K562 (cell line): ENCODE data around the gene FTSJ3. TPM values are rescaled to one million over a fixed set of nuclear protein-coding genes. Genes with fewer than 3 reads are reported as not detected.
A peak's percentile ranks its signal among the peaks of the same experiment; 100 is the strongest.

Experiments used
- ATAC-seq: fragments of 200-7000 bp; cut with Tn5 transposase; 3 replicates; pipeline ENCODE4 v1.9.1; 2020; ENCODE audit warnings: moderate library complexity
- BruUV-seq: library from RNA; stranded (reverse); fragments of 400-500 nt; replicated peaks from 2 replicates; lab custom pipeline; 2021; lab: Mats Ljungman, UMichigan
- CTCF ChIA-PET: fragments of 300-600 bp; formaldehyde crosslinking; extraction: SDS; loops from one replicate; lab custom pipeline; 2021; ENCODE audit warnings: low intra/inter-chr PET ratio; lab: Yijun Ruan, JAX
- POLR2A ChIA-PET: fragments of 300-600, 350-650 bp; sonication (Branson Sonifier 250); formaldehyde crosslinking; extraction: SDS; loops from one replicate; lab custom pipeline; 2021; ENCODE audit warnings: antibody characterized with exemption, inconsistent platforms; lab: Yijun Ruan, JAX
- DNase-seq, 4 experiments: peaks; one replicate each; pipeline versions ENCODE4 v3.0.0 to v3.0.0-alpha.2; 2011 to 2018; ENCODE audit warnings: low spot score in 3 of 4, mixed read lengths in 3 of 4; ENCODE audit errors: extremely low read depth in 1 of 4
- FAIRE-seq: peaks from 2 replicates; lab custom pipeline; 2011; peaks lifted over from hg19 to GRCh38; lab: Jason Lieb, UNC
- H2AFZ ChIP-seq: 2 replicates; pipeline ENCODE4 v1.6.0; 2011; ENCODE audit warnings: low read depth, low read length, control low read depth, inconsistent platforms
- H3K27ac ChIP-seq: fragments of 200-600 bp; 3 replicates; pipeline ENCODE4 v1.8.0; 2011; ENCODE audit warnings: low read depth, mild to moderate bottlenecking, control low read depth, inconsistent platforms, low read length, moderate library complexity, mixed read lengths; ENCODE audit errors: extremely low read depth
- H3K27me3 ChIP-seq, 2 experiments: fragments of 300-600 bp in 1 of 2; 2 replicates in 1 of 2; 3 replicates in 1 of 2; pipeline versions ENCODE4 v1.6.0 to v1.8.0; 2011; ENCODE audit warnings: inconsistent platforms in 2 of 2, low read length in 2 of 2, mild to moderate bottlenecking in 1 of 2, mixed read lengths in 1 of 2, moderate library complexity in 1 of 2; ENCODE audit not compliant: control insufficient read depth in 2 of 2, insufficient read depth in 2 of 2
- H3K36me3 ChIP-seq: fragments of 300-600 bp; 3 replicates; pipeline ENCODE4 v1.8.0; 2011; ENCODE audit warnings: mild to moderate bottlenecking, low read length, inconsistent platforms; ENCODE audit not compliant: control insufficient read depth, insufficient read depth
- H3K4me1 ChIP-seq, 2 experiments: fragments of 200-600 bp in 1 of 2; replicated peaks in 1 of 2; 2 replicates in 1 of 2; 3 replicates in 1 of 2; pipeline versions ENCODE4 v1.5.1 to v1.8.0; 2011; ENCODE audit warnings: inconsistent platforms in 2 of 2, low read length in 2 of 2, mild to moderate bottlenecking in 1 of 2, mixed read lengths in 1 of 2, moderate library complexity in 1 of 2; ENCODE audit not compliant: control insufficient read depth in 2 of 2, insufficient read depth in 2 of 2
- H3K4me2 ChIP-seq: 2 replicates; pipeline ENCODE4 v1.6.1; 2011; ENCODE audit warnings: low read length, control low read depth, inconsistent platforms, mixed read lengths; ENCODE audit not compliant: insufficient read depth
- H3K4me3 ChIP-seq: fragments of 200-600 bp; sonication (generic), shearing (Covaris generic); 2 replicates; pipeline ENCODE4 v1.5.1; 2016; ENCODE audit warnings: control low read depth, inconsistent platforms
- H3K79me2 ChIP-seq: fragments of 200-600 bp; 3 replicates; pipeline ENCODE4 v1.8.0; 2011; ENCODE audit warnings: low read length, inconsistent platforms; ENCODE audit not compliant: control insufficient read depth, insufficient read depth
- H3K9ac ChIP-seq, 2 experiments: 2 replicates each; pipeline versions ENCODE4 v1.6.0 to v1.6.1; 2011; ENCODE audit warnings: low read depth in 2 of 2, low read length in 2 of 2, control low read depth in 1 of 2, inconsistent platforms in 1 of 2, mild to moderate bottlenecking in 1 of 2, mixed read lengths in 1 of 2; ENCODE audit not compliant: insufficient read depth in 1 of 2
- H3K9me1 ChIP-seq: one replicate; pipeline ENCODE4 v1.6.0; 2011; ENCODE audit warnings: inconsistent platforms, mild to moderate bottlenecking, low read length, moderate library complexity; ENCODE audit not compliant: control insufficient read depth, insufficient read depth
- H3K9me3 ChIP-seq: replicated peaks from 2 replicates; pipeline ENCODE4 v1.5.1; 2011; ENCODE audit warnings: low read depth, low read length, inconsistent platforms; ENCODE audit not compliant: control insufficient read depth, insufficient read depth
- H4K20me1 ChIP-seq: replicated peaks from 2 replicates; pipeline ENCODE4 v1.6.1; 2011; ENCODE audit warnings: low read length, inconsistent platforms, mixed read lengths; ENCODE audit not compliant: control insufficient read depth, insufficient read depth
- BRD4 ChIP-seq: fragments of 200-600 bp; sonication (generic); IDR thresholded peaks from 2 replicates; pipeline ENCODE4 v1.6.1; 2017; ENCODE audit warnings: inconsistent platforms
- HLTF ChIP-seq: fragments of 450-650 bp; IDR thresholded peaks from 2 replicates; pipeline ENCODE4 v1.6.1; 2016
- POLR2G ChIP-seq: fragments of 200-400 bp; formaldehyde crosslinking; IDR thresholded peaks from 2 replicates; pipeline ENCODE4 v1.6.1; 2017; ENCODE audit warnings: low read depth, mild to moderate bottlenecking, antibody characterized with exemption, low read length, moderate library complexity
- RBFOX2 ChIP-seq: fragments of 200-400 bp; formaldehyde crosslinking; IDR thresholded peaks from 2 replicates; pipeline ENCODE4 v1.6.1; 2017; ENCODE audit warnings: low read depth, mild to moderate bottlenecking, low read length, moderate library complexity
- WGBS: fragments of 100-300 bp; shearing (Covaris generic); methylation state at CpG from one replicate; pipeline ENCODE4 v1.1.6; 2016; ENCODE audit warnings: low coverage, mixed read lengths; ENCODE audit not compliant: insufficient coverage; ENCODE audit errors: missing lambda C conversion rate; 5-methylcytosine and 5-hydroxymethylcytosine counted together
- in situ Hi-C: fragments of 300-500 bp; cut with MboI; formaldehyde crosslinking; loops from 4 replicates; pipeline ENCODE4 v1.15.0; 2018; ENCODE audit warnings: inconsistent platforms, mixed read lengths
- intact Hi-C: fragments of 100-400 bp; cut with micrococcal nuclease; formaldehyde crosslinking; loops from 2 replicates; pipeline ENCODE4 v1.14.2; 2022
- polyA plus RNA-seq, 8 experiments: library from polyadenylated mRNA; depleted of rRNA in 4 of 8; stranded (reverse) in 5 of 8; unstranded in 3 of 8; fragments of >200 nt; fragmentation: Nextera tagmentation in 2 of 8; fragmentation: Illumina TruSeq in 1 of 8; extraction: Ambion mirVana in 2 of 8; extraction: Trizol in 1 of 8; gene quantifications; 2 replicates each; pipeline versions ENCODE4 v1.2.1 to v1.2.3, GENCODE V29; 2011 to 2014; ENCODE audit warnings: inconsistent platforms in 1 of 8, missing spikeins in 1 of 8
- total RNA-seq, 7 experiments: library from RNA; depleted of rRNA in 6 of 7; stranded (reverse); fragments of >200 nt in 6 of 7; fragmentation: Illumina TruSeq in 2 of 7; extraction: Trizol in 2 of 7; gene quantifications; 2 replicates each; pipeline versions ENCODE4 v1.2.1 to v1.2.3, GENCODE V29; 2011 to 2021; ENCODE audit warnings: low replicate concordance in 1 of 7

Gene FTSJ3
- total and polyA plus RNA-seq, 9 of the 15 experiments (the other 6 are each of a cell fraction or from before 2014, with no cell fraction given): 18.0 to 65.6 (median 52.4) TPM

GRCh38 chr17:63840591-63841349, 13.3 kb upstream of the FTSJ3 start:
- no peak overlapping the region for H2AFZ ChIP-seq
- DNase-seq: no peak
- peak; percentile 45; the same call in 1 of the 2 replicates for TF ChIP-seq RBFOX2
- no peak for TF ChIP-seq HLTF
- TF ChIP-seq, all 486 proteins: peak for 1
- no TSS peak for BruUV-seq
- peak overlapping the region; percentile 95 for H3K4me3 ChIP-seq
- peak overlapping the region; percentile 86; the same call in 2 of the 3 replicates for H3K27ac ChIP-seq
- H3K79me2 ChIP-seq: peaks cover 59% of the 10 kb centered on the region
- no peaks in the 10 kb centered on the region for H4K20me1 ChIP-seq
- ATAC-seq: no peak
- in situ Hi-C loops: loop anchor here (25.0 kb wide), 1 partner anchor 403 kb away; the partner anchor contains the start of gene CYB561
- no peak for FAIRE-seq
- H3K9ac ChIP-seq: peak overlapping the region; percentile 93 to 98
- H3K36me3 ChIP-seq: peaks cover 37% of the 10 kb centered on the region
- WGBS: 48% methylated on average over 4 of the region's 4 CpGs
- no peaks in the 10 kb centered on the region for H3K27me3 ChIP-seq
- H3K4me1 ChIP-seq: peaks cover 23 to 51% of the 10 kb centered on the region in 2 experiments
- peak overlapping the region; percentile 96 for H3K4me2 ChIP-seq
- intact Hi-C loops: loop anchor here (10.0 kb wide), 2 partner anchors 216 to 406 kb away; partner anchors contain the start of gene MAP3K3
- H3K9me3 ChIP-seq: no peaks in the 10 kb centered on the region
- POLR2A ChIA-PET: interaction anchor here (0.6 to 5.8 kb wide), 5 partner anchors 8 to 67 kb away, joined by 4 to 66 read pairs (median 10); partner anchors contain the start of genes CCDC47, DDX42, FTSJ3 and PSMC5
- CTCF ChIA-PET: no interaction called here
- H3K9me1 ChIP-seq: no peaks in the 10 kb centered on the region

- TF ChIP-seq POLR2G (0 out of 2 replicates have a peak, but pooled peaks have one; percentile 18), BRD4 (no peak)
- FAIRE-seq (no peak), DNase-seq (no peak), ATAC-seq (no peak)
- H3K9me1 ChIP-seq: no peaks in the 10 kb centered on the region
- H3K4me2 ChIP-seq: no peak overlapping the region
- no peaks in the 10 kb centered on the region for H3K9me3 ChIP-seq
- H3K79me2 ChIP-seq: peaks cover 57% of the 10 kb centered on the region
- no peak overlapping the region for H3K4me3 ChIP-seq
- 80% methylated on average over 7 of the region's 7 CpGs for WGBS
- no peaks in the 10 kb centered on the region for H4K20me1 ChIP-seq
- H3K27ac ChIP-seq: no peak overlapping the region
- no peak overlapping the region for H2AFZ ChIP-seq
- POLR2A ChIA-PET: interaction anchor here (1.0 to 5.8 kb wide), 3 partner anchors 9 to 65 kb away, joined by 3 to 66 read pairs (median 10); partner anchors contain the start of genes CCDC47 and FTSJ3
- H3K4me1 ChIP-seq: peaks cover 15 to 56% of the 10 kb centered on the region in 2 experiments
- peak overlapping the region in 1 of 2 experiments; percentile 53; a peak in 2 of 4 replicates for H3K9ac ChIP-seq
- in situ Hi-C loops (loop anchor here (25.0 kb wide), 1 partner anchor 401 kb away; the partner anchor contains the start of gene CYB561), intact Hi-C loops (loop anchor here (10.0 kb wide), 1 partner anchor 144 kb away; no protein-coding TSS in a partner anchor)
- H3K36me3 ChIP-seq: peaks cover 57% of the 10 kb centered on the region
- no peaks in the 10 kb centered on the region for H3K27me3 ChIP-seq
- CTCF ChIA-PET: no interaction called here
- no TSS peak for BruUV-seq
Observed at GRCh38 chr17:63838631-63839171, 11.2 kb upstream of the FTSJ3 start.
